ENCODE data around the gene LRRTM4.

Gene LRRTM4

DNA sequence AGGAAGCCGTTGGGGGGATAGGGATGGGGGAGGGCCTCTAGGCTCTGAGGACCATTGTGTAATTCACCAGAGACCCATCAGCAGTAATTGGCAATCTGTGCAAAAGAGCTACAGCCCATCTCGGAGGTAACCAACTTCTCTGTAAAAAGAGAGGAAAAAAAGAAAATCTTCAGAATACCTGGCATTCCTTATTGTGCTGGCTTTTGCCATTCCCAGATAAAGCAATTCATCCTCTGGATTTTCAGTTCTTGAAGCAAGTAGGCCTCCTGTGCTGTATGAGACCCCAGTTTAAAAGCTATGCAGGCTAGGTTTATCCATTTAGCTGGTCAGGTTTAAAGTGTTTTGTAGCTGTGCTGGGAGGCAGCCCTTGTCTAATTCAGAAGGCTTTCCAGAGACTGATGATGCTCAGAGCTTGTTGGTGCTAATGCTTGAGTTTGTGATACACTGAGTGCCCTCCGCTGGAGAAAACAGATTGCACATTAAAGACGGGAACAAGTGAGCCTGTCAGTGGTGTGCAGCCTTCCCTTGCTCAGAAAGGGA is at the start of gene LRRTM4:
LRRTM4 (minus strand) TSS at position 446 of the 540 bp plus-strand sequence.
- no peak for DNase-seq

DNA sequence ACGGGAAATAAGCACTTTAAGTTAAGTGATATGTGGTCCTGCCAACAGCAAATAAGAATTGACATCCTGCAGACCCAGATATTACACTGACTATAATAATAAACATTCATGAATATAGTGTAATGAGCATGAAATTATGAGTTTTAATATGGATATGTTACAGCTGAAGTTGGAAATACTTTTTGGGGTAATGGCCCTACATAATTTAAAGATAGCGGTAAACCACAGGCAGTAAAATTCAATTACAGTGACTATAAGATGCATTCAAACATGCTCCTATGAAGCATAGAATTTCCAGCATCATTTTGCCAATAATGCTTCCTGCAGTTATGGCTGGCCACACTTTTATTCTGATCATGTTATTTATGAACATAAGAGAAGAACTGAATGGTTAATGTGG is 49.4 kb upstream of the LRRTM4 start:
- DNase-seq, result no peak

DNA sequence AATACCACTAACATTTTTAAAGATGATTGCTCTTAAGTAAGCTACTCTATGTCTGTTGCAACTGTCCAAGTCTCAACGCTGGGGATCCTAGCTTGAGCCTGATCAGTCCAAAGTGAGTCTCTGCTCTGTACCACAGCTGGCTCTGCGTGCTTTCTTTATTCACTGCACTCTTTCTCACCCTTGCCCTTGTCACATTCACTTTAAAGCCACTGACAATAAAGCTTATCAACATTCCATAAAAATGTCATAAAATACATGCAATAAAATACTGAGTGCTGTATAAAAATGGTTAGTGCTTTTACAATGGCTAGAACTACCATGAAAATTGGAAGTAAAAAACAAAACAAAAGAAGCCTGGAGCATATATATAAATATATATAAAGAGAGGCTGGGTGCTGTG is 45.5 kb upstream of the LRRTM4 start:
- no peak for DNase-seq

DNA sequence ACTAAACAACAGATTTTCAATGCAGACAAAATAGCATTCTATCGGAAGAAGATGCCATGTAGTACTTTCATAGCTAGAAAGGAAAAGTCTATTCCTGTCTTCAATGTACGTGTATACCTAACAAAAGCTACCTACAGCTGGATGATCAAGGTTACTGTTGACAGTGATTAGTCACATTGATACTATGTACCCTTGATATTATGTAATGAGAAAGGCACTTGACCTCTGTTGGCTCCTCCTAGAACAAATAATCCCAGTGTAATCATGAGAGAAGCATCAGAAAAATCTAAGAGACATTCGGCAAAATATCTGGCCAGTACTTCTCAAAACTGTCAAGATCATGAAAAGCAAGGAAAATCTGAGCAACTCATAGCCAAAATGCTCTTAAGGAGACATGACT is 44.4 kb upstream of the LRRTM4 start:
- no peak for DNase-seq

DNA sequence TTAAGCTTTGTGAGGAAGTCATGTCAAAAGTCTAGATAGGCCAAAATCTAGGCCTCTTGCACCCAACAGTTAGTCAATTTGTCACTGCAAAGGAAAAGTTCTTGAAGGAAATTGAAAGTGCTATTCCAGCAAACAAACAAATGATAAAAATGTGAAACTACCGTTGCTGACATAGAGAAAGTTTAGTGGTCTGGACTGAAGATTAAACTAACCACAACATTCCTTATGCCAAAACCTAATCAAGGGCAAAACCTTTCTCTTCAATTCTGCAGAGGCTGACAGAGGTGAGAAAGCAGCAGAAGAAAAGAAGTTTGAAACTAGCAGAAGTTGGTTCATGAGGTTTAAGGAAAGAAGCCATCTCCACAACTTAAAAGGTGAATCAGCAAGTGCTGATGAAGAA is 44.0 kb upstream of the LRRTM4 start:
- no peak for DNase-seq

DNA sequence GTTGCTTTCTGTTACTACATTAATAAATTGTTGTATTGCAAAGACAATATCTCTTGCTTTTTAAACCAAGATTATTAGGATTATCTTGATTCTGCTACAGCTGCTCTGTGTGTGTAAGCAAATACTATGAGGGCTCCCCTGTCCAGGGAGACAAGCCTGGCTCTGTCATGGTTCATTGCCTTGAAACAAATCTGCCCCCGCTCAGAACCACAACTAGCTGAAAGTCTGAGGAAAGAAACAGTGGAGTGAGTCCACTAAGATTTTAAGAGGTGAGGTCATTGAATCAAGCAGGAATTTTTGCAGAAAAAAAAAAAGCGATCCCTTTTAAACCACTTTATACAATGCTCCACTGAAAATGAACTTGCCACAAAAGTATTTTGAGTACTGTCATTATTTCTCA is 30.8 kb upstream of the LRRTM4 start:
- DNase-seq, result no peak

DNA sequence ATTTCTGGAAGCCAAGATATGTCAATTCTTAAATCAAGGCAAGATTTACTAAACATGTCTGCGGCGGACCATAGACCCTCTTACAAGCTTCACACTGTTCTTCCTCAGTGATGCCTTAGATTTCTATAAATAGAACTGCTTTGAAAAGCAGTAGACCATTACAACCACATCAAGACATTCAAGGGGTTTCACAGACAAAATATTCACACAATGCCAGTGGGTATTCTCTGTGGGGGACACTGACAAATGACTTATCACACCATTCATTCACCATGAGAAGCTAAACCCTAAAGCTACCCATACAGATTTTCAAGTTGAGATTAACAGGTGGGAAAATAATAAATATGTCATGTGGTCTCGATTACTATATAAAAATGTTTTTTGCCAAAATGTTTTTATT is 15.9 kb upstream of the LRRTM4 start:
- DNase-seq, result no peak

DNA sequence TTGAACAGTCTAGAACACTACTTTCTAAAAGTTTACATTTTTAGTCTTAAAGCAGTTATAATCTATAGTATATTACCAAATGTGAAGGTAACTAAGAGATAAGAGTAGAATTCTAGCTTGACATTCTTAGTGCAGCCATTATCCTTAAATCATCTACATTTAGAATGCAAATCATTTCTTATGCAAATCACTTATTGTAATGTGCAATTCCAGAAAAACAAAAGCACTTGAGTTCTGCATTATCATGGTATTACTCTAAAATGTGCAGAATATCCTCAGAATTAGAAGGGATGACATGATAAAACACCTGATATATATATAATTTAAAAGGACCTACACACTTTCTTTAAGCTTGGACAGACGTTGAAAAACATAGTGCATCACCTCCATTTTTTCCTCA is 712 bp upstream of the LRRTM4 start:
- no peak for DNase-seq

DNA sequence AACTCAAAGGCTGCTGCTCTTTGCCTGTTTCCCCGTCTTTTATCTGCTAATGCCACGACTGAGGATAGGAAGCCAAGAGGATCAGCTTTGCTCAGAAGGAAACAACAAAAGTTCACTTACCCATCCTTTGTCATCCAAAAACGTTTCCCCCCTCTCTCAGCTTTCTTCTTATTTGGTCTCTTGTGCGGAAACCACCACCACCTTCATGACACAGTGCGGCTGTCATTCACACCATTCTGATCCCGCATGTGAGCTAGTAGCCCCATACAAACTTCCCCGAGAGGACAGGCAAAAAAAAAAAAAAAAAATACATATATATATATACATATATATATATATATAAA is 656 bp downstream of the LRRTM4 start:
- DNase-seq, result no peak

DNA sequence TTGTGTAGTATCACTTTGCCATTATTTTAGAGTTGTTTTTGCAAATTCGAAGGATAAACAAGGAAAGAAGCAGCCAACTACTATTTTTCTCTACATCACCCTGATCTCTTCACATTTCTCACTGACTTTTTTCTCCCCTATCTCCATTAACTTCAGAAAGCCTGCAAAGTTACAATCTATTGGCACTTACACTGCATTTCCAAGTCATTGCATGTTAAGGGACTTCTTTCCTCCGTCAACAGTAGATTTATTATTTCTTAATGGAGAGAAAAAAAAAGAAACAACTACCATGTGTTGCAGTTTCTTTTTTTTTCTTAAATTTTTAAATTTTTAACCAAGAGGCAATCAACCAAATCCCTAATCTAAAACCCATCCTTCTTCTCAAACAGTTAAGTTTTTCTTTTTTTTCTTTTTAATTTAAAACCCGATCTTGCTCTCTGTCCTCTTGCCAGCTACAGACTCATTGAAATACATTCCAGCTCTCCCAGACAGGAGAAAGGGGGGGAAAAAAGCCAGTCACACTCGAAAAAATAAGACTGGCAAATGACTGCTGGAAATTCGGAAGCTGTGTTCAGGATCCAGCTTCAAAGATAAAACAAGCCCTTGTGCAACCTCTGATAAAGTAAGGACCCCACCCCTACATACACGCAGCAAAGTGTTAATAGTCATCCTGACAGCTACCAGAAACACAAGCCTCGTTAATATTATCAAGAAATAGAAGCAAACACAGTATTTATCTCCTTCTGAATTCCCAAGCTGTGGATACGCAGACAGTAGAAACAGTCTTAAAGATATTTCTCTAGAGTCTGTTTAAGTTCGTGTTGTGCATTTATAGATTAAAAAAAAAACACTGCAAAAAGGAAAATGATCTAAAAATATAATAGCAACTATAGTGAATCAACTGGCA is 1.3 kb downstream of the LRRTM4 start:
- DNase-seq, result no peak

DNA sequence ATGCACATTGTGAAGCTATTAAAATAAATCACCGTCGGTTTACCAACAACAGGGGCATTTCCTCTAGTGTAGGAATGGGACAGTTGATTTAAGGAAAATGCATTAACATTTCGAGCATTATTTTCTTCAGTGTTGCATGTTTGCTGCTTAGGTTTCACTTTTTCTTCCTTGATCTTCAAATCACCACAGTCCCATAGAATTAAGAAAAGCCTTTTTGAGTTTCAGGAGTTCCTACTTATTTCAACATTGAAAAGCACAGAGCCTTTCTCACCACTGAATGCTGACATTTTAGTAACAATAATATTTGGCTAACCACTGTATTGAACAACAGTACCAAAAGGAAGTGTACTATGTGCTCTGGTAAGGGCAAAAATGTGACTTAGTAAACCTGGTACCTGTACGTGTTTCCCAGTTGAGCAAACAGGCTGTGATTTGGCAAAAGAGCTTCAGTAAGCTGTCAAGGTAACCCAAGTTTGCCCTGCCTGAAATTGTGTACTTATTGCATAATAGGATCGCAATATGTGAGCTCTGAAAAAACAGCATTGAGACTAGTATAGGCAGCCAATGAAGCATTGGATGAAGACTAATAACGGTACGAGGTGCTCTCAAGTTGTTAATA is 2.2 kb downstream of the LRRTM4 start:
- DNase-seq, result no peak

DNA sequence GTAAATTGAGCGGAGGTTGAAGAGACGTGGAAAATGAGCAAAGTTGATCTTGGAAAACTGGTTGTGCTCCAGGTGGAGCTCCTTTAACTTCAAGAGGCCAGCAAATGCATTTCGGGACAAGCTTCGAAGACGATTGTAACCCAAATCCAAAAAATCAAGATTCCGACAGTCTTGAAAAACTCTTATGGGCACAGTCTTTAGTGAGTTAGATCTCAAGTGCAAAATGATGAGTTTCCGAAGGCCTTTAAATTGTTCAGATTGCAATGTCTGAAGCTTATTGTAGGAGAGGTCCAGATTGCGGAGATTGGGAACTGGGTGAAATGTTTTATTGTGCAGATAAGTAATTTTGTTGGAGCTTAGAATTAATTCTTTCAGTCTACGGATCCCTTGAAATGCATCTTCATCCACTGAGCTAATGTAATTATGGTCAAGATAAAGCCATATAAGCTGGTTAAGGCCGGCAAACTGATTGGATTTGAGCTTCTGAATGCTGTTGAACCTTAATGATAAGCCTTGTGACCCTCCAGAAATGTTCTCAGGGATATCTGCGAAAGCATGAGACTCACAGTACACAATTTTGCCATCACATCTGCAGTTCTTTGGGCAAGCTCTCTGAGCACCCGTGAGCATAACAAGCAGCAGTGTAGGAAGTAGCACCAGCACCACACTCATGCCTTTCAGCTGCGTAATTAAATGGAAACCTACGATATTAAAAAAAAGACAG is 2.9 kb downstream of the LRRTM4 start:
- DNase-seq, result no peak

DNA sequence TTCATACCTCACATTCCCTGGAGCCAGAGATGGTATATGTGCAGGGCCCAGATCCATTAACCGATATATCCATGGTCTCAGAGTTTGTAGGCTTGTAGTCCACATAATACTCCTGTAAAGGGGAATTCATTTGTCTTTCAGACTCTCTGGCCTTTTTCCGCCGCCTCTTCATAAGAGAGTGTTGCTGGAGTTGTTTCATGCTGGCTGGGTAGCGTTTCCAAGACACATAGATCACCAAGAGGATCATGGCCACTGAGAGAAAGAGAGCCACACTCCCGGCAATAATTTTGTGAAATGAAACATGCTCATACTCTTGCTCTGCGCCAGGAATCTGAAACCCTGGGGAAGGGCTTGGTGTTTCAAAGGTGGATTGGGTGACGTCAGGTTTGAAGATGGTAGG is 3.9 kb downstream of the LRRTM4 start:
- DNase-seq, result no peak

DNA sequence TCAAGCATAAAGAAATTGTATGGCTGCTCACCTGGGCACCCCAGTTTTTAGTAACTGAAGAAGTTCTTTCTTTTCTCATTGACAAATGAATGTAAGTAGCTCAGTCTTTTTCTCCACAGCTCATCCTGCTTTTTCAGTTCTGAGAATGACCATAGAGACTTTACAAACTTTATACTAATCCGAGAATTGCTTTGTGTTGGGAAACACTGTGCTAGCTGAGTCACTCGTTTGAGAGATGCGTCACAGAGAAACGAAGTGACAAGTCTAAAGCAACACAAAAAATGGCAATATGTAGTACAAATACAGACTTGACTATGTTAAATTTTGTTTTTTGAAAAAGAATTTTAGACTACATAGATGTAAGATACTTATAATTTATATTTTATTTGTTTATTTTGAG is 9.0 kb downstream of the LRRTM4 start:
- no peak for DNase-seq

DNA sequence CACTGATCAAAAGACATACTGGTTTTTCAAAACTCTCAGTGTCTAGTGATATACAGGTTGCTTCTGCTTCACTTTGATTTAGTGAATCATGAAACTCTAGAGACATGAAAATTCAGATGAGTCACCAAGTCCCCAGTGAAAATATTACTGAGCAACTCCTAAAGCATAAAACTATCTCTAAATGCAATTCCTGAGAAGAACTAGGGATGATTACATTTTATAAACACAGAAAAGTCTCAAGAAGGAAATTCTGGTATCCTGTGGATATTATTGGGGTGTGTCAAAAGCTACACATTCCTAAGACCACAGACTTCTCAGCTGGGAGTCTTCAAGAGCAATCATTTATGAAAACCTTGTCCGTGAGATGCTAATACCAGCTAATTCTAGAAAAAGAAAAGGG is 9.7 kb downstream of the LRRTM4 start:
- DNase-seq, result no peak

DNA sequence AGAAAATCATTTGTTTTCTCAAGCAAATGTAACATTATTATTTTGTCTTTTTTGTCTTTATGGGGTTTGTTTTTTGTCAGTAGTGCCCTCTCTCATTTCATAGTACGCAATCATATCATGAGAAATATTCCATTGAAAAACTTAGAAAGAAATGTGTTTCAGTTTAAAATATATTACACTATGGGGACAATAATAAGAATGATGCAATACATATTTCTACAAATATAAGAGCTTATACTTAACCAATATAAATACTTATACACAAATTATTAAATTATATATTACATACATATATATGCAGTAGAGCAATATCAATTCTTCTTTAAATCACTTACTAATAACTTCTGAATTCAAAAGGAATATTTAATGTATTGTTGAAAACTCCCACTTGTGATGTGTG is 13.7 kb downstream of the LRRTM4 start:
- no peak for DNase-seq

DNA sequence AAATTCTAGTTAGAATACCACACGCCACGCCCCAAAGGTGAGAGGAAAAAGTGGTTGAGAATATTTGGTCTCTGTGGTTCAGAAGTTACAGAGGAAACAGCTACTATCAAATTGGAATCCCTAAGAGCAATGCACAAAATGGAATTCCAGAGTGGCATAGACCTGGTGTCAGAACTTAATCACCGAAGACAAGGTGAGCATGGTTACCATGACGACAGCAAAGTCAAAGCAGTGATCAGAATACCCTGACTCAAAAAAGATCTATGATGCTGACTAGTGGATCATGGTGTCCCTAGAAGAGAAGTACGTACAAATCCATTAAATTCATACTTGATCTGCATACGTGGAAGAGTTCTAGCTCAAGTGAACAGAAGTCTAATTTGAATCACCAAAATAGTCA is 14.5 kb downstream of the LRRTM4 start:
- DNase-seq, result no peak

DNA sequence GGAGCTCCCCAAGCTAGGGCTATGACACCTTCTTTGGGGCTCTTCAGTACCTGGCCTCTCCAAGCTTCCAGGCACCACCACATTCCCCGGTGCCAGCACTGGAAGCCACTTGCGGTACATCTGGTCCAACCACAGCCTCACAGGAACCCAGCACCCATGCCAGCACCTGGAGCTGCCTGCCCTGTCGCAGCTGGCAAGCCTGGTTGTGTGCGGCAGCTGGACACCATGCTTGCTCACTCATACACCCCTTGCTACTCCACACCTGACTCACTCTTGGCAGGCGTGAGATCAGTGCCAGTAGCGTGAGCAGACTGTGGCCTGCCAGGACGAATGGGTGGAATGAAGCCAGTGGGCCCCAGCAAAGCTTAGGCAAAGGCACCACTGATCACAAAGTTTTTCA is 34.0 kb downstream of the LRRTM4 start:
- DNase-seq, result no peak

DNA sequence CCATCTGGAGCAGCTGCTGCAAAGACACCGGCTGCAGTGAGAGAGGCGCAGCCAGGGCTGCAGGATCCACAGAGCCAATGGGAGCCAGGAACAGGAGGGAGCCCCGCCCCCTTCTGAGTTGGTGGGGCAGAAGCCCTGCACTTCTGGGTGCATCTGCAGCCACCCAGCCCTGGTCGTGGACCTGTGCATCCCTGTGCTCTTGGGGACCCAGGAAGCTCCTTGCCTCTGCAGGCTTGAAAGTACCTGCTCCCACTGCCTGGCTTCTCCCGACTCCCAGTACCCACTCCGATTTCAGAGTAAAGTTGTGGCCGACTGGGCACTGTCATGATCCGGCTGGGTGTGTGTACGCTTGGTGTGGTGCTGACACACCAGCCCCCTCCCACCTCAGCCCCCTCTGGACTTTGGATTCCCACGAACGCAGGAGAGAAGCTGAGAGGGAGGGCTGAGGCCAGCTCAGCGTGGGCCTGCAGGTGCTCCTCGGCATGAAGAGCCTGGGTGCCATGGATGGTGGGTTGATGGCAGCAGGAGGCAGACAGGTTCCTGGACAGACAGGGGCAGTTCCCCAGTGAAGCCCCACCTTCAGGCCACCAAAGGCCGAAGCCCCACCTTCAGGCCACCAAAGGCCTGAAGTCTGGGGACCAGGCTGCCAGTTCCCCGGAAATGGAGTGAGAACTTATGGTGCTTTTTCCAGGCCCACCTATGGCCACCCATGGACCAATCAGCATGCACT is 34.9 kb downstream of the LRRTM4 start:
- DNase-seq, result no peak

DNA sequence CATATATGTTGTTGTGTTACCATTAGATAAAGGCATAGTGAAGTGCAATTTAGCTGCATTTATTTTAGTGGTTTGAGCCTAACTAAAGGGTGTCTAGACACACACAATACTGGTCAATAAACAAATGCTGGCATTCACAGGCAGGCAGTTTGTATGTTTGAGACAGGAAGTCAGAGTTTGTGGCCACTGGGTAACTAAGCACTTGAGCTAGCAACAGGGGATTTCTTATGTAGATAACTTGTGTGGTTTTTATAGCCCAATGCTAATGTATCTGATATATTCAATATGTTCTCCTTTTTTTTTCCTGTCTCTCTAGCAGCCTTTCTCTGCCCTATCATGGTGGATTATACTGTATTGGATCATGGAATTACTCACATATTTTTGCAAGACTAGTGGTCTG is 38.1 kb downstream of the LRRTM4 start:
- DNase-seq, result no peak

DNA sequence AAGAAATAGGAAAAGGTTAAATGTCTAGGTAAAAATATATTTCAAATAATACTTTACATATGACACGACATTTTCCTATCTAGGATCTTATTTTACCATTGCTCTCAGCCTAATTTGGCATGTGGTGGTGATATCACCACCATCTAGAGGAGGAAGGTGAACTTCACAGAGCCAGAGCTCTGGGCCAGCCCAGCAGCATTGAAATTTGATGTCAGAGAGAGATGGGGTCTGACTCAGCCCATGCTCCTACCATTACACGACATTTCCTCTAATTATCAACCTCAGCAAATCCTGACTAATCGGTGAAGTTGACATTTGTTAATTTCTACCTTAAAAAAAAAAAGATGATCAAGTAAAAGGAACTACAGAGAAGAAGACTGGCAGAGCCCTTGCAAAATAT is 42.3 kb downstream of the LRRTM4 start:
- no peak for DNase-seq

DNA sequence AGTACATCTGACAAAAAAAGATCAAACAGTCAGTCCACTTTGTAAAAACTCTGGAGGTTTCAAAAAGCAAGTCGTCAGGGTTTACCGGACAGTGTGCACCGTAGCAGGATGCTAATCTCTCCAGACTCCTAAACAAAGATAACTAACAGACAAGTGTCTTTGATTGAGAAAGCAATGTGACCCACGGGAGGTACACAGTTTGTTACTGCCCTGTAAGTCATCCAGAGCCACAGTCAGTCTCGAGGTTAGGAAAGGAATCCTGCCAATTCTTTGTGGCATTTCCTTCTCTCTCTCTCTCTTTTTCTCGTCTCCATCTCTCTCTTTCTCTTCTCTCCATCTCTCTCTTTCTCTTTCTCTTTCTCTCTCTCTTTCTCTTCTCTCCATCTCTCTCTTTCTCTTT is 42.8 kb downstream of the LRRTM4 start:
- DNase-seq, result no peak

DNA sequence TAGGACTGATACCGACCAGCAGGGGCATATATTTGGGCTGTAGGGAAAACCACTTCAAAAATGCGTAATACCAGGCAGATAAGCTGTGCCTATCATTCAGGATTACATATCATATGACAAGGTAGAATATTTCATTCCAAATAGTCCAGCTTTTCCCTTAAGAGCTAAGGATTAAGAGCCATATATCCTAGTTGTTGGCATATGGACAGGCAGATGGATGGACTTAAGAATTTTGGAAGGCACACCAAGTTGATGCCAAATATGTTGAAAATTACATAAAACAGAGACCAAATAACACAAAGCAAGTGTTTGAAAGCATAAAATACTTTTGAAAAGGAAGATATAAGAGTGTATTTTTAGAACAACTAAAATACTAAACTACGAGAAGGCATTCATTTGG is 52.1 kb downstream of the LRRTM4 start:
- DNase-seq, result no peak

Data from inflammatory macrophage treated with lipopolysaccharide for 4 hours (primary cell).